H1 (cell line): ENCODE data around the gene PRR29. TPM values are rescaled to one million over a fixed set of nuclear protein-coding genes. Genes with fewer than 3 reads are reported as not detected.

Experiments used
- EP300 ChIP-seq, 2 experiments: IDR thresholded peaks; 1 replicate in 1 of 2; 2 replicates in 1 of 2; pipeline ENCODE4 v1.6.1; 2011 to 2012; ENCODE audit warnings: low read depth in 2 of 2, low read length in 2 of 2, mild to moderate bottlenecking in 2 of 2, borderline replicate concordance in 1 of 2, inconsistent platforms in 1 of 2, moderate library complexity in 1 of 2
- GTF2F1 ChIP-seq: IDR thresholded peaks from 2 replicates; pipeline ENCODE4 v1.6.1; 2012; ENCODE audit warnings: low read depth, low read length, improper control_type of control experiment, borderline replicate concordance
- JUN ChIP-seq: IDR thresholded peaks from 2 replicates; pipeline ENCODE4 v1.6.1; 2011; ENCODE audit warnings: low read depth, mild to moderate bottlenecking, improper control_type of control experiment, low read length
- KDM4A ChIP-seq: IDR thresholded peaks from one replicate; pipeline ENCODE4 v1.7.1; 2012; ENCODE audit warnings: low read depth, mild to moderate bottlenecking, moderate library complexity, low read length, inconsistent platforms; ENCODE audit not compliant: severe bottlenecking
- POLR2A ChIP-seq, 2 experiments: IDR thresholded peaks; 1 replicate in 1 of 2; 2 replicates in 1 of 2; pipeline ENCODE4 v1.6.1; 2011; ENCODE audit warnings: low read depth in 2 of 2, low read length in 2 of 2, mild to moderate bottlenecking in 2 of 2; ENCODE audit errors: control extremely low read depth in 1 of 2
- POU5F1 ChIP-seq: IDR thresholded peaks from 2 replicates; pipeline ENCODE4 v1.6.1; 2011; ENCODE audit warnings: low read depth, mild to moderate bottlenecking, low read length, moderate library complexity
- RXRA ChIP-seq: IDR thresholded peaks from 2 replicates; pipeline ENCODE4 v1.6.1; 2011; ENCODE audit warnings: low read depth, mild to moderate bottlenecking, low read length, moderate library complexity; ENCODE audit not compliant: insufficient read depth
- SIX5 ChIP-seq: IDR thresholded peaks from 2 replicates; pipeline ENCODE4 v1.6.1; 2011; ENCODE audit warnings: mild to moderate bottlenecking, low read depth, low read length
- polyA plus RNA-seq, 7 experiments: library from polyadenylated mRNA; depleted of rRNA in 3 of 7; stranded (reverse) in 5 of 7; unstranded in 2 of 7; fragments of >200 nt in 5 of 7; fragments of 200-250 nt in 2 of 7; gene quantifications; 1 replicate in 5 of 7; 2 replicates in 1 of 7; 4 replicates in 1 of 7; pipeline versions ENCODE4 v1.2.1 to v1.2.3, GENCODE V29; 2011 to 2013; ENCODE audit warnings: missing spikeins in 2 of 7, mixed read lengths in 2 of 7
- total RNA-seq: library from RNA; stranded (reverse); fragmentation: NEBNext Ultra II Directional; extraction: Animal tissue kit (Norgen Biotek cat#: 25700); gene quantifications from 2 replicates; pipeline ENCODE4 v1.2.1, GENCODE V29; 2021
- TF ChIP-seq, protein P1 (sequence below): IDR thresholded peaks from 2 replicates; pipeline ENCODE4 v1.6.1; 2012; ENCODE audit warnings: inconsistent platforms

PRR29 gene
- total and polyA plus RNA-seq, 2 of the 8 experiments (the other 6 are each of a cell fraction or from before 2014, with no cell fraction given): 0.67 to 0.83 TPM

GRCh38 chr17:64001763-64002529 is 3.8 kb downstream of the PRR29 start (continued):
- TF ChIP-seq GTF2F1: no peak
- TF ChIP-seq, protein P1, sequence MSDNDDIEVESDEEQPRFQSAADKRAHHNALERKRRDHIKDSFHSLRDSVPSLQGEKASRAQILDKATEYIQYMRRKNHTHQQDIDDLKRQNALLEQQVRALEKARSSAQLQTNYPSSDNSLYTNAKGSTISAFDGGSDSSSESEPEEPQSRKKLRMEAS: no peak
- TF ChIP-seq JUN: no peak
- TF ChIP-seq POLR2A (IDR thresholded peaks at IDR 0.05; ENCODE audit: control extremely low read depth in 1 of 2, low read depth in 2 of 2, low read length in 2 of 2): no peak
- TF ChIP-seq KDM4A: no peak
- TF ChIP-seq SIX5: no peak
- TF ChIP-seq POU5F1: no peak
- TF ChIP-seq RXRA: no peak
- TF ChIP-seq EP300 (IDR thresholded peaks at IDR 0.05; ENCODE audit: borderline replicate concordance in 1 of 2, low read depth in 2 of 2, low read length in 2 of 2): no peak
